ENCODE measurements around the gene PDCD1LG2. TPM values are rescaled to one million over a fixed set of nuclear protein-coding genes. Genes with fewer than 3 reads are reported as not detected.

The PDCD1LG2 gene
- total RNA-seq, 4 donors from 2014 or later: 3.4 to 8.8 (median 5.5) TPM

- TF ChIP-seq CTCF (IDR thresholded peaks at IDR 0.05; ENCODE audit: low read depth): no peak
These were observed 110.2 kb downstream of the PDCD1LG2 start for GRCh38 chr9:5620494-5620893.

Other genes with a start within 250 kb of the PDCD1LG2 start
- not detected for gene RLN2, start 205.8 kb upstream of the PDCD1LG2 start, total RNA-seq
- 1 to 10 TPM in 1 of 4 donors, not detected in 3; 1.5 TPM for gene RLN1, start 170.7 kb upstream of the PDCD1LG2 start, total RNA-seq
- gene PLGRKT, start 72.6 kb upstream of the PDCD1LG2 start, total RNA-seq: 10 to 100 TPM; 10.2 to 17.8 (median 13.8) TPM
- 1 to 10 TPM; 2.4 to 7.0 (median 4.6) TPM for gene CD274, start 60.0 kb upstream of the PDCD1LG2 start, total RNA-seq
- gene RIC1, start 118.6 kb downstream of the PDCD1LG2 start, total RNA-seq: 10 to 100 TPM; 38.5 to 52.8 (median 48.5) TPM